Cardiac muscle cell (in vitro differentiated cells and primary cell): ENCODE data around the gene WNT4. TPM values are rescaled to one million over a fixed set of nuclear protein-coding genes. Genes with fewer than 3 reads are reported as not detected.

Experiments used
- DNase-seq, 2 donors: peaks; one replicate each; pipeline versions ENCODE4 v3.0.0 to v3.0.0-alpha.2; 2010 to 2017; ENCODE audit warnings: low read depth in 1 of 2, low spot score in 1 of 2
- H3K27ac ChIP-seq: fragments of 200-600 bp; sonication (generic); 2 replicates; pipeline ENCODE4 v1.5.1; 2016
- H3K27me3 ChIP-seq: fragments of 200-600 bp; sonication (generic); 2 replicates; pipeline ENCODE4 v1.6.0; 2016; ENCODE audit warnings: control low read depth
- H3K36me3 ChIP-seq: fragments of 200-600 bp; sonication (generic); 2 replicates; pipeline ENCODE4 v1.5.1; 2016; ENCODE audit warnings: control low read depth
- H3K4me1 ChIP-seq: fragments of 200-600 bp; sonication (generic); 2 replicates; pipeline ENCODE4 v1.8.1; 2017; ENCODE audit warnings: low read depth, mild to moderate bottlenecking, mixed run types
- H3K4me3 ChIP-seq: fragments of 200-600 bp; sonication (generic); 2 replicates; pipeline ENCODE4 v1.5.1; 2016; ENCODE audit warnings: mild to moderate bottlenecking
- H3K9me3 ChIP-seq: fragments of 200-600 bp; sonication (generic); 2 replicates; pipeline ENCODE4 v1.5.1; 2017; ENCODE audit warnings: low read depth, mild to moderate bottlenecking, control low read depth
- CTCF ChIP-seq: IDR thresholded peaks from 2 replicates; pipeline ENCODE4 v1.5.1; 2012; ENCODE audit warnings: low read depth, mild to moderate bottlenecking, low read length
- polyA plus RNA-seq: library from polyadenylated mRNA; unstranded; fragments of >200 nt; fragmentation: Nextera tagmentation; extraction: Ambion mirVana; gene quantifications from 2 replicates; pipeline ENCODE4 v1.2.1, GENCODE V29; 2016
- total RNA-seq: library from RNA; depleted of rRNA; stranded (reverse); fragments of >200 nt; gene quantifications from 2 replicates; pipeline ENCODE4 v1.2.3, GENCODE V29; 2016

The WNT4 gene
- total and polyA plus RNA-seq, 2 experiments from 2014 or later = not detected

- H3K27me3 ChIP-seq = no peaks in the 10 kb centered on the region
- H3K36me3 ChIP-seq = peaks cover 8% of the 10 kb centered on the region
- no peaks in the 10 kb centered on the region for H3K9me3 ChIP-seq
- peaks cover 16% of the 10 kb centered on the region for H3K4me1 ChIP-seq
- DNase-seq = no peak
- no peak overlapping the region for H3K4me3 ChIP-seq
- TF ChIP-seq CTCF = no peak
- H3K27ac ChIP-seq = peak overlapping the region; percentile 69
These were observed 68.1 kb downstream of the WNT4 start for GRCh38 chr1:22074803-22075202.

DNA sequence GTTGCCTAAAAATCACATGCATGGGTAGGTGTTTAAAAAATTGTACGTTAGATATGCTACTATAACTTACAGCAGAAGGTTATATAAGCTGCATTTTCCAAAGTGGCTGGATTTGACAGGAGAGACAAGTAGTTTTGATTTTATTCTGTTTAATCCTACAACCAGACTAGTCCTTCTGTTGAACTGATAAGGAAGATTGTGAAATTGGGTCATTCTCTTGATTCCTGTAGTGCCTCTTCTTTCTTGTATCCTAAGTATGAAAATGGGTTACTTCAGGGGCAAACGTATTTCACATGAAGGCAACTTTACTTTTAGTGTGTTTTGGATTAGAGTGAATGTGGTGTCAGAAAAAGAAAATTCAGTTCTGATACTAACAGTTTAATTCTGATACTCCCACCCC is 71.4 kb downstream of the WNT4 start:
- Histone ChIP-seq H3K27ac (no peak overlapping the region), H3K4me3 (no peak overlapping the region), H3K36me3 (peaks cover 3% of the 10 kb centered on the region), H3K9me3 (no peaks in the 10 kb centered on the region), H3K27me3 (no peaks in the 10 kb centered on the region), H3K4me1 (peaks cover 16% of the 10 kb centered on the region)
- TF ChIP-seq CTCF = no peak
- DNase-seq = peak in 1 of 2 donors; percentile 34

Other genes with a start within 250 kb of the WNT4 start
- 112 and 193 TPM in 2 replicates for gene HSPG2, start 205.8 kb downstream of the WNT4 start, total RNA-seq
- 62.3 and 96.2 TPM in 2 replicates for gene HSPG2, start 205.8 kb downstream of the WNT4 start, polyA plus RNA-seq
- not detected in 2 replicates for gene CELA3B, start 166.1 kb downstream of the WNT4 start, total RNA-seq
- gene CELA3B, start 166.1 kb downstream of the WNT4 start, polyA plus RNA-seq = not detected in 2 replicates
- gene CELA3A, start 141.4 kb downstream of the WNT4 start, total RNA-seq = not detected in 2 replicates
- gene CELA3A, start 141.4 kb downstream of the WNT4 start, polyA plus RNA-seq = not detected in 2 replicates
- 140 and 167 TPM in 2 replicates for gene CDC42, start 90.4 kb downstream of the WNT4 start, total RNA-seq
- 72.0 and 76.7 TPM in 2 replicates for gene CDC42, start 90.4 kb downstream of the WNT4 start, polyA plus RNA-seq